GM19023 (cell line): ENCODE results near the gene PSD4.

Experiments
- ATAC-seq: cut with Tn5 transposase; IDR thresholded peaks from one replicate; pipeline ENCODE4 v1.9.1; 2021; ENCODE audit warnings: mild to moderate bottlenecking, moderate library complexity; ENCODE audit not compliant: unreplicated experiment

The PSD4 gene

DNA sequence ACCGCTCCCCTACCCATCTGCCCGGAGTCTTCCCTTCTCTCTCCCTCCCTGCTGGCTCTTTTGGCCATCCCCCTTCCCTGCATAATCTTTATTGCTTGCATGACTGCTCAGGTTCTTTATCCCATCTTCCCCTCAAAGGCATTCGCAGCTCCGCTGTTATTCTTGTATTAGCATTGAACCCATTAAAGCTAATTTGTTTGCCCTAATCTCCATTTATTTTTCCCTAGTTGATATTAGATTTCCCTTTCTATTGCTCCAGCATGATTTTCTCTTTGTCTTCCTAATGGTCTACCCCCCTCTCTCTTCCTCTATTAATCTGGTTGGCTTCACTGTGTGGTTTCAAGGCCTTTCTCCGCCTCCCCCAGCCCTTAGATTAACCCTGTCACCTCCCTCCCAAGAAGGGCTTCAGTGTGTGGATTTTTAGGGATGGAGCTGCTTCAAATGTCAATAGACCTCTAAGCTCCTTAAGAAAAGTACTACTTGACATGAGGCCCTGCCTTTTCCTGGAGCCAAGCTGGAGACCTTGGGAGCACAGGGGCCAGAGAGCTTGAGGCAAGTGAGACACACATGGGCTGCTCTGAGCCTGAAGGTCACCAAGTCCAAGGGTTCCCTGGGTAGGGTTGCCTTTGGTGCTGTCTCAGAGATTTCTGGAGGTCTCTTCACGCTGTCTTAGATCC, 84.8 kb downstream of the PSD4 start:
- no peak for ATAC-seq
